GM18498 (cell line): ENCODE measurements around the gene ADRA1B.

Experiments
- ATAC-seq: cut with Tn5 transposase; IDR thresholded peaks from one replicate; pipeline ENCODE4 v1.9.1; 2021; ENCODE audit warnings: mild to moderate bottlenecking, moderate library complexity; ENCODE audit not compliant: unreplicated experiment

ADRA1B gene

DNA sequence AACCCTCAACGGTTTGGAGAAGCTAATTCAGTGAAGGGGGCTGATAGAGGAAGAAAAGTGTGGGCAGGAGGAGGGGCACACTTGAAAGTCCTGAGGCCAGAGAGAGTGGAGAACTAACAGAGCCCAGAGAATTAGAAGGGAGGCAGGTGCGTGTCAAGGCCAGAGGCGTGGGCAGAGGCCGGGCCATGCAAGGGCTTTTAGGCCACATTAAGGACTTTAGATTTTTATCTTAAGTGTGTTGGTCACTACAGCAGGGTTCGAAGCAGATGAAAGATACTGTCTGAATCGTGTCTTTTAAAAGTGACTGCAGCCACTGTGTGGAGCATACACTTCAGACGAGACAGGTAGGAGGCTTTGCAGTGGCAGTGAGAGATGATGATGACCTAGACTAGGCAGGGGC, 6.7 kb downstream of the ADRA1B start:
- ATAC-seq, result no peak

DNA sequence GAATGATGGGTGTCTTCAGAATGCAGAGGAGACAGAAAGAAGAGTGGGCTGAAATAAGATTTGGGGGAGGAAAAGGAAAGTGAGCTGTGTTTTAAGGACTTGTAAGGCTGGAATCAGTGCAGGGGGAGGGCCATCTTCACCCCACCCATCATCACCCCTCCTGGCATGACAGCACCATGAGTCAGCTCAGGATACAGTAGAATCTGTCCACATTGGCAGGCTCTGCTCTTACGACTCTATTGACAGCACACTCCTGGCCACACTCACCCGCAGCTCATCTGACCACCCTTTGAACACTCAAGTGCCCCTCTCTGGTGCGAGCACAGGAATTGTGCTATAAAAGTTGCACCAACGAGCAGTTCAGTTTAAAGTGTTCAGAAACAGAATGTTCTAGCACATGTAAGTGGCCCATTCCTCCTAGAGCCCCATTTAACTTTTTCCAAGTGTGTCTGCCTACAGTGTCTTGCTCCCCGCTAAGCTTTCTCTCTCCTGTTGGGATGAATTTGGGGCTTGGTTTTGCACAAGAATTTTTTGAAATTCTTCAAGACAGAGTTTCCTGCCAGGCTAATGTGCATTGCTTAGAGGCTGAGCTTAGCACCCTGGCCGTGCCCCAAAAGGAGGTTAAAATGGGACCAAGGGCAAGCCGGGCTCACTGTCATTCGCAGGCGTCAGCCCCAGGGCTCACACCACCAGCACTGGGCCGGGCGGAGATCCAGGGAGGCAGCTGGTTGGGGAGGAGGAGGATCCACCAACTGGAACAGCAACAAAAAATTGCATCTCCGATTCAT, 12.0 kb downstream of the ADRA1B start:
- ATAC-seq, result no peak

DNA sequence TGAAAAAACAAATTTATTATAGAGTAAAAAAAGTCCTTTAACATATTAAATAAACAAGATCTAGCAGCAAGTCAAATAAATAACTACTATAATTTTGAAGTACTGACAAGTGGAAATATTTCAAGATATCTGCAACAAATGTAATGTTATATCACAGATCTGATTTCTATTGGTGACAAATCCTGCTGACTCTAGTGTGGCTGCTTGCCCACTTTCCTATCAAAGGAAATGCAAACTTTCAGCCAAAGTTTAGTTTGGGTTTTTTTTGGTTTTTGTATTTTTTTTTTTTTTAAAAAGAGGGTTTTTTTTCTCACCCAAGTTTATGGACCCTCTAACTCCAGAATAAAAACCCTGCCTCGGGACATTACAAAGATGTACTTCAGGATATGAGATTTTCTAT, 12.9 kb downstream of the ADRA1B start:
- no peak for ATAC-seq

DNA sequence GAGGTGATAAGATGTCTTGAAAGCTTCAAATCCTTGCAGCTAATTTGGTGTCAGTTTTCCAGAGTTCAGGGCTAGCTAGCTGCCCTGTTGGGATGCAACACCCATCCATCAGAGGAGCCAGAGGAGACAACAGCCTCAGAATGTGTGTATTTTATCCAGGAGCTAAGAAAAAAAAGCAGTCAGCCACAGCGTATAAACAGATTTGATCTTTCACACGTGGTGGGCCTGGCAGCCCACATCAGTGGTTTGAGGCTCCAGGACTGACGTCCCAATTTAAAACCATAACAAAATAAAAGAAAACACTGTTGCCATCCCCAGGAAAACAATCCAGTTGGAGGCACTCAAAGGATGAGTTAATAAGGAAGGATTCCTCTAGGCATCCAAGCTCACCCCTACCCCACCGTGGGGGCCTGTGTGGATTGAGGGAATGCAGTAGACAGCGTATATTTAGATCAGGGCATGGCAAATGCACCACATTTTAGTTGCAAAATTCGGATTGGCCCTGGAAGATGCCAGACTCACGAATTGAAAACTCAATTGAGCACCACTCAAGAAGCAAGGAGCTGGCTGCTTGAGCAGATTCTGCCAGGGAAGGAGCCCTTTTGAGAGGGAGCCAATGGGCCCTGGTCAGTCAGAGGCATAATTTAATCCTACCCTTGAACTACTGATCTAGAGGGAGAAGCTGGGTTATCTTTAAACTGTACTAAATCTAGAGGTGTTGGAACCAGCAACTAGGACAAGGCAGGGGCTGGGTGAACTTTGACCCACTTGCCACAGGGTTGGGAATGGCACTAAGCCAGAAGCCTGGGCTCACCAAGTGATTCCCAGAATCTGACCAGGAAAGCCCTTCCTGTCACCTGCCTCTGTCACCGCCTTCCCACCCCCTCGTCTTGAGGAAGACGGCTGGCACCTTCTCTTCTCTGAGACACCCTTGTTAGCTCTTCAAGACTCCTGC, 17.5 kb downstream of the ADRA1B start:
- no peak for ATAC-seq

DNA sequence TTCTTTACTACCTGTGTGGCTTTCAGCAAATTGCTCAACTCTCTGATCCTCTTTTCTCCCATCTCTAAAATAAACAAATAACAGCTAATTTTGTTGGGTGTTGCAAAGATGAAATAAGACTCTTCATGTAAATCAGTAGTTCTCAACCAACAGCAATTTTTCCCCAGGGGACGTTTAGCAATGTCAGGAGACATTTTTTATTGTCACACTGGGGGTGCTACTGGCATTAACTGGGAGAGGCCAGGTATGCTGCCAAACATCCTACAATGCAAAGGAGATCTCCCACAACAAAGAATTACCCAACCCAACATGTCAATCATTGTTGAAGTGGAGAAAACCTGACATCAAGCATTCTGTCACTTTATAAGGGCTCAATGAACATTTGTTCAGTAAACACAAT, 19.7 kb downstream of the ADRA1B start:
- no peak for ATAC-seq

DNA sequence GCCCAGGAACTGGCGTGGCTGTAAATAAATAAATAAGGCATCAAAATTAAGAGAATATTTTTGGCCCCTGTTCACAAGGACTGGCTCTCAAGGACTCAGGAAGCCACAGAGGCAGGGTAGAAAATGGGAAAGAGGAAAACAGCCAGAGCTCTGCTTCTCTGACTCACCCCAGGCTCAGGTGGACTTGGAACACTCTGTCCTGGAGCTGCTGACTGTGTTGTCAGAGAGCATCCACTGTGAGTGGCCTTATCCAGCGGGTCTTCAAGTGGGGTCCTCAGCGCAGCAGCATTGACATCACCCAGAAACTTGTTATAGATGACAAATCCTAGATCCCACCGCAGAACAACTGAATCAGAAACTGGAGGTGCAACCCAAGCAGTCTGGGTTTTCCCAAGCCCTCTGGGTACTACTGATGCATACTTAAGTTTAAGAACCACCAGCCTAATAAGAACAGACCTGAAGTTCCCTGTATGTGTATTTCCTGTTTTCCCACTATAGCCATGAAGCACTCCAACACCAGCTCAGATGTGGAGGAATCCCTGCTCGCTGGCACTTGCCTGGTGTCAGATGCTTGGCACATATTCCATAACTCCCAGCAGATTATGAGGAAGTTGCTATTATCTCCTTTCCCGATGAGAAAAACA, 20.5 kb downstream of the ADRA1B start:
- no peak for ATAC-seq

DNA sequence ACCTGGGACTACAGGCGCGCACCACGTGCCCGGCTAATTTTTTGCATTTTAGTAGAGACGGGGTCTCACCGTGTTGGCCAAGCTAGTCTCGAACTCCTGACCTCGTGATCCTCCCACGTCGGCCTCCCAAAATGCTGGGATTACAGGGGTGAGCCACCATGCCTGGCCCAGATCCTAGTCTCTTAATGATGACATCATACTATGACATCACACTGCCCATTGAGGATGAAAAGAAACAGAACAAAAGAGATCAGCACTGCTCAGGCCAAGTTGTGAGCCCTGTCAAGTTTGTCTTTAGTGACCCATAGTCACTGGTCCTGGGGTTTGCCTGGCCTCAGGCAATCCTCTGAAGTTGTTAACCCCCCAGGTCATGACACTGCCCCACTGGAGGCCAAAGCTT, 21.3 kb downstream of the ADRA1B start:
- no peak for ATAC-seq

DNA sequence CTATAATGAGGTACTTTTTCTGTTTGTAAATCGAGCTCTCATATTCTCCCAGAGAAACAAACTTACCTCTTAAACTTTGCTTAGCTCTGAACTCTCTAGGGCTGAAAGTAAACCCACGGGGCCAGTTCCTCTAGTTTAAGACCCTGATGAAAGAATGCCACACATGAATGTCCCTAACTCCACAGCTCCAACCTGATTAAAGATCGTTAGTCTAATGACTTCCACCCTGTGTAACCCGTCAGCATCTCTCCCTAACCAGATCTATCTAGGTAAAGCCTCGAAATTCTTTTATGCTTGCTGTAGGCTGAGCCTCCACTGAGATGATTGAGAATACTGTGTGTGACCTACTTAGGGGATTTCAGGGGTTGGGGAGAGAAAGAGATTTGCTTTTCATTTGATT, 27.0 kb downstream of the ADRA1B start:
- ATAC-seq, result no peak

DNA sequence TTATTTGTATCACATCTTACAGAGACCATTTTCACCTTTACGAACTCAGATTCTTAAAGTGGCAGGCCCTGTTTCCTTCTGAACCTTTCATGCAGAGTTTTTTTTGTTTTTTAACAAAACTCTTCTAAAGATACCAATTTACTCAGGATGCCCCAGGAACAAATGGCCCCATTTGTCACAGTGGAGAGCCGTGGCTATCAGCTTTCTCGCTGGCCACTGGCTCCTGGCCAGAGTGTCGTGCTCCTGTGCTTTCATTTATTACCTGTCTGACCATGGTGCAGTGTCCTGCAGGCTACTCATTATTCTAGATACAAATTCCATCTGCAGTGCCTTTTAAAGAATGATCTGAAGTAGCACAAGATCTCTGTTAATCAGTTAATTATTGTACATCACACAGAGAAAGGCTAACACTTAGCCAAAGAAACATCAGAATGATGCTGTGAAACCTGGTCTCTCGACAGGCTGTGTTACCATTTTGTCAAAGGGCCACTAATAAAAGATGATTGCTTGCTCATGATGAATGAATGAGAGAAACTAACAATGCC, 27.8 kb downstream of the ADRA1B start:
- ATAC-seq, result no peak

DNA sequence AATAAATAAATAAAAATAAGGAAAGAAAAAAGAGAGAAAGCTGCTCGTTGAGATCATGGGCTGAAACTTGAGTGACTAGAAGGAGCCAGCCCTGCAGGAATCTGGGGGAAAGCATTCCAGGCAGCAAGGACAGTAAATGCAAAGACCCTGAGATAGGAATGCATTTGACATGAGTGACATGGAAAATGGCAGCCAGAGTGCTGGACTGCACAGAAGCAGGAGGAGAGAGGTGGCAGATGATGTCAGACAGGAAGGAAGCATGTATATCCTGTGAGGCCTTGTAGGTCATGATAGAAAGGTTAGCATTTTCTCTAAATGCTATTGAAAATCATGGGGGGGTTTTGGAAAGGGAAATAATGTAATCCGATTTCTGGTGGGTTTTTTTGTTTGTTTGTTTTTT, 29.1 kb downstream of the ADRA1B start:
- ATAC-seq, result no peak

DNA sequence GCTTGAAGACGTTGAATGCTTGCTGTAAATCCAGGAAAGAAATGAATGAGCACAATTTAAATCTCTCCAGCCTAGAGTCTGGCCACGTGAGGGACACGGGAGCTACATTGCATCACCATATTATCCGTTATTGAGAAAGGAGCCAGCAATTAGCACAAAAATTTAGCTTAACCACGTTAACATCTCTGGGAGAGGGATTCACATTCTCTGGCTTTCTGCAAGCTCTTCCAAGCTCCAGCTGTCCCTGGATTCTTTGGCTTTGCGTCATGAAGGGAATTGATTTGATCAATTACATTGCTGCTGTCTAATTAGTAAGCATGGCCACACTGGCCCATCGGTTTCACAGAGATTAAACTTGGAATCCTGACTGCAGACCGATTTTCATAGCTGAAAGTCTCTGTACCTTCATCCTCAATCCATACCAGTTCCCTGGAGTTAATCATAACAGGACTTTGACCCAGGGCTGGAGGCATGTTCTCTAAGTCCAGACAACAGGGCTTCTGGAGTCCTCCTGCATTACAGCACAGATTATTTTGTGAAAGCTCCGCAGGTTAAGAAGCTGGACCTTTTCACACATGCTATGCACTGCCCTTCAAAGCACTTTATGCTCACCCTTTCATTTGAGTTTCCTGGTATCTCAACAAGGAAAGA, 31.6 kb downstream of the ADRA1B start:
- ATAC-seq, result no peak

DNA sequence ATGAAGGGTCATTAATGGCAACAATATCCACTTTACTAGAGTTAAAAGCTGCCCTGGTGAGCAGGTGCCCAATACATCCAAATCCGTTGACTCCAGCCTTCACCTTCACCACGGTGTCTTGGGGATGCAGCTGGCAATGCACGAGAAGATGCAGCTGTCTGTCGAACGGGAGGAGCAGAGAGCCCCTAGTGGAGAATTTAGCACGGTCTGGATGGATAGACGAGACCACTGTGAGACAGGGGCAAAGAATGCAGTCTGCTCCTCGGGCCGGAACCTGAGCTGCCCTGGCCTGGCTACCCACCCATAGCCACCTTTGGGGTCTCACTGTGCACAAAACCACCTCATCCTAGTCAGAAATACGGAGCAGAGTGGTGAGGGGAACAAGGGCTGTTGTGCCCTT, 35.1 kb downstream of the ADRA1B start:
- ATAC-seq, result no peak

DNA sequence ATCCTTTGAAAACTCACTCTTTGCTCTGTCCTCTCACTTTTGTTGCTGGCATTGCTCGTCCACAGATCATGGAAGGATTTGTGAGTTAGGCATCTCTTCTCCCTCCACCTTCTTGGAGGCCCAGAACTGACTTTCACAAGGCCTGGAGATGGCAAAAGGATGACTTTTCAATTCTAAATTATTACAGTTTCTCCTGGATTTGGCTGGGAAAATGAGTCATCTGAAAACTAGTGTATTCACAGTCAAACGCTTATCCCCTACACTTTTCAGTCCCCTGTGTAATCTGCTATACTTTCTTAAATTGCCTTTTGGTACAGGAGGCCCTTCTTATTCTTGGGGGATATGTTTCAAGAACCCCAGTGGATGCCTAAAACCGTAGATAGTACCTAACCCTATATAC, 35.6 kb downstream of the ADRA1B start:
- ATAC-seq, result no peak

DNA sequence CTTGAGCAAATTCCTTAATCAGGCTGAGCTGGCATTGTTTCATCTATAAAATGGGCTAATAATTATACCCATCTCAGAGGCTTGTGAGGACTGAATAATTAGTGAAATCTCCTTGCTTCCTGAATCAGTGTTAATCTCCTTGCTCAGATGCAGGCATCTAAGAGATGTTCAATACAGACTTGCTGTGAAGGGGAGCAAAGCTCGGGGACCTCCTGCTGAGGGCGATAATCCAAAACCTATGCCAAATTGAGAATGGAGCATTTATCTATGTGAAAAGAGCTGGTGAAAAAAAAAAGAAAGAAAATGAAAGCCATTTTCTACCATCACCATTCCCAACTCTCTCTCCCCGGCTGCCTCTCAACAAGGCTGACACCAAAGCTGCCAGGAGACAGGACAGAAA, 37.3 kb downstream of the ADRA1B start:
- ATAC-seq, result no peak

DNA sequence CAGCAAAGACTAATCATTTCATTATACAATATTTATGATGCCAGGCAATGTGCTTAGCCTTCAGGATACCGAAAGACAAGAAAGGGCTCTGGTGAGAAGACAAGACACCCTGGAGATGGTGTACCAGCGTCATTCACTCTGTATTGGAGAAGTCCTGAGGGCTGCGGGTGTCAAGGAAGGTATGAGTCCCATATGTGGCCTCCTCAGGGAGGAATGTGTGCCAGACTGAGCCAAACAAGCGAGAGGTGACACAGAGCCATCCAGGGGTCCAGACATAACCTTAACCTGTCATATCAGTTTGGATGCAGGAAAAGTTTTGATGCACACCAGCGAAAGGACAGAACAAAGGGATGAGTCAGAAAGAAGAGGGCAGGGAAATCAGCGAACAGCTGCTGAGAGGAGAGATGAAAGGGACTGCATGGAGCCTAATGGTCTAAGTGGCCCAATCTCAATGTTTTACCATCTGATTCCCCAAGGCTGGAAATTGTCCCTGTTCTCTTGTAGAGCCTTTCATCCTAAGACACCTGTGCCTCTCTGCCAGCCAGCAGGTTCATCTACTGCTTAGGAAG, 38.9 kb downstream of the ADRA1B start:
- ATAC-seq, result no peak

DNA sequence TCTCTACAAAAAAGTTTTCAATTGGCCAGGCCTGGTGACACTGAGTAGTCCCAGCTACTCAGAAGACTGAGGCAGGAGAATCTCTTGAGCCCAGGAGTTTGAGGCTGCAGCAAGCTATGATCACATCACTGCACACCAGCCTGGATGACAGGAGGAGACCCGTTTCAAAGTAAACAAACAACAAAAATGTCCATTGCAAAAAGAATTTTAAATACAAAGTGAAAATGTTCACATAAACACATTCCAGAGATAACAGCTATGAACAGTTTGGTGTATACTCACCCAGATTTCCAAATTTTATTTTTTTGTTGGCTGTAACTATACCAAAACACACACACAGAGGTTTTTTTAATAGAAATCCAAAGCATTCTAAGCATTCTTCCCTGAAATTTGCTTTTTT, 39.8 kb downstream of the ADRA1B start:
- ATAC-seq, result no peak

DNA sequence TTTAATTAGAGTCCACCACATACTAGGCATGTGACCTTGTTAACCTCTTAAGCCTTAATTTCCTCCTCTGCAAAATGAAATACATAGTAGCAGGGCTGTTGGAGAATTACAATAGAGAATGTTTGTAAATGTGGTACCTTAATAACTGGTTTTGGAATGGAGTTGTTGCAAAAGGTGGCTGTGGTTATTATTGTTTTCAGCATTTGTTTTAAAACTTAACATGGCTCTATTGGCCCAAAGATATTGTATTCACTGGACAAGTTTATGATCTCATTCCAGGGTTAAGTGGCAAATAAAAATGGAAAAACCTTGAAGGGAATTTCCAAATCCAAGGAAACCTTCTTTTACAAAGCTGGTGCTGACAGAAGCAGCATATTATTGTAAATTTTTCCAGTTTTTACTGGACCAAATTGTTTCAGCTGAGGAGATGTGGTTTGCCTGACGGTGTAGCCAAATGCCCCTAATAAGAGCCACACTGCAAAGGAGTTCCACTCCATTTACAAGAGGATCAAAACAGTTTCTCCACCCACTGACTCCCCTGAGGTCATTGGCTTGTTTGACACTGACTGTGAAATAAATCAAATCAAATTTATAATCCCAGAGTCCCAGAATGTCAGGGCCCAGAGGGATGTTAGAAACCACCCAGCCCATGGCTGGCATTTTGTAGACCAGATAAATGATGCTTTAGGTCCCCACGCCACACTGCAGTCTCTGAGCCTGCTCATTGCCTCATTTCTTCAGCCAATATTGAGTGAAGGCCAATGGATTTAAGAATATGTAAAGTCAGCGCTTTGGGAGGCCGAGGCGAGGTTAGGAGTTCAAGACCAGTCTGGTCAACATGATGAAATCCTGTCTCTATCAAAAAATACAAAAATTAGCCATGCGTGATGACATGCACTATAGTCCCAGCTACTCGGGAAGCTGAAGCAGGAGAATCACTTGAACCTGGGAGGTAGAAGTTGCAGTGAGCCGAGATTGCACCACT, 45.2 kb downstream of the ADRA1B start:
- ATAC-seq, result no peak

DNA sequence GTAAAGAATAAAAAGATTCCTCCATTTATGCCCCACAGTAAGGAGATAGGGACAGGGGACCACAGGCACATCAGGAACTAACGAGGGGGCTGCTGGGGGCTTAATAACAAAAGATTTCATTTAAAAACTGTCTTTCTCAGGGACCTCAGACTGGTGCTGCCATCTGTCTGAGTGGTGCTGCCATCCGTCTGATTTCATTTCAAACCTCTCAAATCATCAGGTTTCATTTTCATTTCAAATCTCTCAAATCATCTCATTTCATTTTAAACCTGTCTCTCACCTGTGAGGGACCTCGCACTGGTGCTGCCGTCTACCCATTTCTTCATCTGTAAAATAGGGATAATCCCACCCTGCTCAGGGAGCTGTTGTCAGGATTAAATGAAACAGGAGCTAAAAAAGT, 45.9 kb downstream of the ADRA1B start:
- ATAC-seq, result no peak

DNA sequence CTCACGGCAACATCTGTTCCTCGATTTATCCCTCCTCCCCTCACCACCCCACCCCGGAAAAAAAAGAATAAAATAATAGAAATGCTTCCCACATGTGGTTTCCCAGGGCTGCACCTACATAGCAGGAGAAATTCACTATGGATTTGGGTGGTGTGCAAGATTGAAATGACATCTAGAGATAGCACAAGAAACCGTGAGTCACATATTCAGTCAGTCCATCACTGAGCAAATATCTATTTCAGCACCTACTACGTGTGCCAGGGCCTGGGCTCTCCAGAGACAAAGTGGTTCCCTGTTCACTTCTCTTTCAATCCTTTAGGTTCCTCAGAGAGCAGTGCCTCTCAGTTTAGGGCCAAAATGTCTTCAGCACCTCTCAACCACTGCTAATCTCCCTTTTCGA, 47.7 kb downstream of the ADRA1B start:
- no peak for ATAC-seq
